H9 (cell line): ENCODE data around the gene NEK11. TPM values are rescaled to one million over a fixed set of nuclear protein-coding genes. Genes with fewer than 3 reads are reported as not detected.

Source experiments
- DNase-seq: peaks from one replicate; pipeline ENCODE4 v3.0.0-alpha.2; 2017
- H2AFZ ChIP-seq: one replicate; pipeline ENCODE4 v1.6.1; 2013; ENCODE audit warnings: mild to moderate bottlenecking, low read length, control low read depth, moderate library complexity
- H2AK5ac ChIP-seq: 2 replicates; pipeline ENCODE4 v1.6.1; 2013; ENCODE audit warnings: low read length, control low read depth, mixed read lengths; ENCODE audit not compliant: insufficient read length
- H2BK120ac ChIP-seq: one replicate; pipeline ENCODE4 v1.6.1; 2013; ENCODE audit warnings: low read depth, mild to moderate bottlenecking, low read length, control low read depth, inconsistent platforms; ENCODE audit not compliant: poor library complexity, severe bottlenecking
- H2BK12ac ChIP-seq: 2 replicates; pipeline ENCODE4 v1.6.1; 2013; ENCODE audit warnings: low read length, control low read depth, mixed read lengths, low read depth; ENCODE audit not compliant: insufficient read length
- H2BK15ac ChIP-seq: 2 replicates; pipeline ENCODE4 v1.6.1; 2013; ENCODE audit warnings: low read depth, low read length, control low read depth
- H2BK20ac ChIP-seq: one replicate; pipeline ENCODE4 v1.6.1; 2013; ENCODE audit warnings: low read depth, mild to moderate bottlenecking, low read length, control low read depth, inconsistent platforms; ENCODE audit not compliant: poor library complexity, severe bottlenecking
- H2BK5ac ChIP-seq: 2 replicates; pipeline ENCODE4 v1.6.1; 2013; ENCODE audit warnings: low read length, control low read depth, mixed read lengths; ENCODE audit not compliant: insufficient read length
- H3K14ac ChIP-seq: 2 replicates; pipeline ENCODE4 v1.6.1; 2013; ENCODE audit warnings: low read length, control low read depth; ENCODE audit not compliant: insufficient read depth
- H3K18ac ChIP-seq: 2 replicates; pipeline ENCODE4 v1.6.1; 2013; ENCODE audit warnings: low read depth, mild to moderate bottlenecking, mixed read lengths, low read length, control low read depth; ENCODE audit not compliant: insufficient read length
- H3K23ac ChIP-seq: 2 replicates; pipeline ENCODE4 v1.6.1; 2013; ENCODE audit warnings: low read length, control low read depth, mixed read lengths, low read depth; ENCODE audit not compliant: insufficient read length
- H3K23me2 ChIP-seq: 2 replicates; pipeline ENCODE4 v1.6.1; 2013; ENCODE audit warnings: low read depth, mild to moderate bottlenecking, mixed read lengths, low read length, control low read depth; ENCODE audit not compliant: insufficient read length, poor library complexity, severe bottlenecking
- H3K27ac ChIP-seq: 2 replicates; pipeline ENCODE4 v1.5.1; 2013; ENCODE audit warnings: low read length, control low read depth, mixed read lengths, low read depth; ENCODE audit not compliant: insufficient read length
- H3K27me3 ChIP-seq: 2 replicates; pipeline ENCODE4 v1.6.1; 2013; ENCODE audit warnings: low read length, control low read depth, inconsistent platforms; ENCODE audit not compliant: insufficient read depth
- H3K4ac ChIP-seq: 2 replicates; pipeline ENCODE4 v1.6.1; 2013; ENCODE audit warnings: low read depth, mild to moderate bottlenecking, control low read depth, inconsistent platforms, low read length, moderate library complexity
- H3K4me1 ChIP-seq: 2 replicates; pipeline ENCODE4 v1.6.1; 2013; ENCODE audit warnings: low read length, control low read depth, inconsistent platforms; ENCODE audit not compliant: insufficient read depth
- H3K4me2 ChIP-seq: 2 replicates; pipeline ENCODE4 v1.6.1; 2013; ENCODE audit warnings: low read length, control low read depth, mixed read lengths; ENCODE audit not compliant: insufficient read length, insufficient read depth
- H3K56ac ChIP-seq: 2 replicates; pipeline ENCODE4 v1.6.1; 2013; ENCODE audit warnings: low read depth, mild to moderate bottlenecking, mixed read lengths, low read length, control low read depth; ENCODE audit not compliant: insufficient read length
- H3K79me1 ChIP-seq: 2 replicates; pipeline ENCODE4 v1.6.1; 2013; ENCODE audit warnings: low read depth, mild to moderate bottlenecking, moderate library complexity, low read length, control low read depth, inconsistent platforms; ENCODE audit not compliant: insufficient read depth, poor library complexity, severe bottlenecking
- H3K79me2 ChIP-seq: 2 replicates; pipeline ENCODE4 v1.6.1; 2013; ENCODE audit warnings: low read length, control low read depth, inconsistent platforms; ENCODE audit not compliant: insufficient read depth
- H3K9ac ChIP-seq: 2 replicates; pipeline ENCODE4 v1.6.1; 2013; ENCODE audit warnings: low read length, control low read depth, mixed read lengths; ENCODE audit not compliant: insufficient read length; ENCODE audit errors: extremely low read depth
- H3K9me3 ChIP-seq: one replicate; pipeline ENCODE4 v1.6.1; 2013; ENCODE audit warnings: low read depth, low read length, inconsistent platforms; ENCODE audit not compliant: control insufficient read depth
- H3T11ph ChIP-seq: one replicate; pipeline ENCODE4 v1.6.1; 2013; ENCODE audit warnings: mild to moderate bottlenecking, low read length, control low read depth, inconsistent platforms
- H4K20me1 ChIP-seq: one replicate; pipeline ENCODE4 v1.6.1; 2013; ENCODE audit not compliant: control insufficient read depth, insufficient read length, insufficient read depth
- H4K5ac ChIP-seq: 2 replicates; pipeline ENCODE4 v1.6.1; 2013; ENCODE audit warnings: low read depth, mild to moderate bottlenecking, mixed read lengths, low read length, control low read depth; ENCODE audit not compliant: insufficient read length
- H4K8ac ChIP-seq: replicated peaks from 2 replicates; pipeline ENCODE4 v1.6.1; 2013; ENCODE audit warnings: low read length, control low read depth, mixed read lengths, low read depth; ENCODE audit not compliant: insufficient read length
- H4K91ac ChIP-seq: 2 replicates; pipeline ENCODE4 v1.6.1; 2013; ENCODE audit warnings: low read depth, mild to moderate bottlenecking, moderate library complexity, mixed read lengths, low read length, control low read depth; ENCODE audit not compliant: insufficient read length
- H3K27ac Mint-ChIP-seq, 3 experiments: 2 replicates in 2 of 3; 3 replicates in 1 of 3; pipeline ENCODE4 v1.8.0; 2020 to 2021; ENCODE audit warnings: mixed read lengths in 3 of 3, mild to moderate bottlenecking in 1 of 3, moderate library complexity in 1 of 3
- H3K27me3 Mint-ChIP-seq: 2 replicates; pipeline ENCODE4 v1.8.0; 2021; ENCODE audit warnings: low read depth, mild to moderate bottlenecking, moderate library complexity, mixed read lengths
- H3K36me3 Mint-ChIP-seq, 3 experiments: 2 replicates in 2 of 3; 3 replicates in 1 of 3; pipeline ENCODE4 v1.8.0; 2020 to 2021; ENCODE audit warnings: low read depth in 3 of 3, mixed read lengths in 3 of 3; ENCODE audit not compliant: insufficient read depth in 1 of 3
- H3K4me1 Mint-ChIP-seq, 2 experiments: 2 replicates each; pipeline ENCODE4 v1.8.0; 2020; ENCODE audit warnings: mixed read lengths in 2 of 2
- H3K4me3 Mint-ChIP-seq, 2 experiments: 2 replicates in 1 of 2; 3 replicates in 1 of 2; pipeline ENCODE4 v1.8.0; 2020 to 2021; ENCODE audit warnings: mild to moderate bottlenecking in 2 of 2, mixed read lengths in 2 of 2, moderate library complexity in 1 of 2
- H3K9me3 Mint-ChIP-seq, 2 experiments: 2 replicates in 1 of 2; 3 replicates in 1 of 2; pipeline ENCODE4 v1.8.0; 2020; ENCODE audit warnings: mild to moderate bottlenecking in 2 of 2, mixed read lengths in 2 of 2, moderate library complexity in 1 of 2
- CTCF ChIP-seq: fragments of 200-600 bp; sonication (generic); conservative IDR thresholded peaks from 3 replicates; pipeline ENCODE4 v1.8.0; 2021; ENCODE audit warnings: antibody characterized with exemption, mild to moderate bottlenecking
- WGBS: extraction: QIAGEN DNeasy Blood & Tissue Kit; methylation state at CpG from one replicate; pipeline ENCODE4 v1.1.7; 2013; ENCODE audit warnings: missing lambda C conversion rate, low lambda C conversion rate, mixed read lengths; ENCODE audit not compliant: insufficient read length; ENCODE audit errors: extremely low coverage; 5-methylcytosine and 5-hydroxymethylcytosine counted together
- total RNA-seq: library from RNA; stranded (reverse); gene quantifications from 2 replicates; pipeline ENCODE4 v1.2.1, GENCODE V29; 2021

Gene NEK11
- total RNA-seq, 1 experiment from 2014 or later: 2.5 TPM

- no peak overlapping the region for H2AFZ ChIP-seq
- H3K23me2 ChIP-seq: no peaks in the 10 kb centered on the region
- H2BK120ac ChIP-seq: no peak overlapping the region
- no peak overlapping the region for H4K8ac ChIP-seq
- H3K27me3 Mint-ChIP-seq: no peaks in the 10 kb centered on the region; the same call in 1 of the 2 replicates
- no peaks in the 10 kb centered on the region for H3K79me2 ChIP-seq
- H3K4ac ChIP-seq: no peak overlapping the region
- H3K79me1 ChIP-seq: no peaks in the 10 kb centered on the region
- H3T11ph ChIP-seq: no peak overlapping the region
- H2BK20ac ChIP-seq: no peak overlapping the region
- no peaks in the 10 kb centered on the region for H3K4me1 ChIP-seq
- H3K4me1 Mint-ChIP-seq: peaks cover 13% of the 10 kb centered on the region in 2 experiments
- no peak overlapping the region for H3K27ac ChIP-seq
- no peak overlapping the region for H2BK5ac ChIP-seq
- H2BK15ac ChIP-seq: no peak overlapping the region
- H4K91ac ChIP-seq: no peak overlapping the region
- H3K18ac ChIP-seq: no peak overlapping the region
- no peaks in the 10 kb centered on the region for H3K9me3 Mint-ChIP-seq
- no peak for DNase-seq
- H3K23ac ChIP-seq: no peak overlapping the region
- no peak for TF ChIP-seq CTCF
- peak overlapping the region; percentile 57; the same call in 1 of the 2 replicates for H3K14ac ChIP-seq
- H4K20me1 ChIP-seq: no peaks in the 10 kb centered on the region
- H3K27ac Mint-ChIP-seq: no peak overlapping the region
- no peaks in the 10 kb centered on the region for H3K9me3 ChIP-seq
- H3K4me3 Mint-ChIP-seq: no peak overlapping the region
- H3K56ac ChIP-seq: no peak overlapping the region
- H3K27me3 ChIP-seq: no peaks in the 10 kb centered on the region
- WGBS: no CpG with 5 or more reads among the region's 3 CpGs
- H2BK12ac ChIP-seq: no peak overlapping the region
- no peaks in the 10 kb centered on the region for H3K36me3 Mint-ChIP-seq
- H3K4me2 ChIP-seq: no peak overlapping the region
- H3K9ac ChIP-seq: no peak overlapping the region
- H4K5ac ChIP-seq: no peak overlapping the region
- no peak overlapping the region for H2AK5ac ChIP-seq
Measured at GRCh38 chr3:131285456-131285855, 258.8 kb downstream of the NEK11 start.
